ENCODE results near the gene OXCT2.
A peak's percentile ranks its signal among the peaks of the same experiment; 100 is the strongest.
"Not testable (repeated sequence)": the region's sequence is repeated elsewhere in the genome, so short reads cannot be mapped to it uniquely, and the experiment has no call there.

The OXCT2 gene

DNA sequence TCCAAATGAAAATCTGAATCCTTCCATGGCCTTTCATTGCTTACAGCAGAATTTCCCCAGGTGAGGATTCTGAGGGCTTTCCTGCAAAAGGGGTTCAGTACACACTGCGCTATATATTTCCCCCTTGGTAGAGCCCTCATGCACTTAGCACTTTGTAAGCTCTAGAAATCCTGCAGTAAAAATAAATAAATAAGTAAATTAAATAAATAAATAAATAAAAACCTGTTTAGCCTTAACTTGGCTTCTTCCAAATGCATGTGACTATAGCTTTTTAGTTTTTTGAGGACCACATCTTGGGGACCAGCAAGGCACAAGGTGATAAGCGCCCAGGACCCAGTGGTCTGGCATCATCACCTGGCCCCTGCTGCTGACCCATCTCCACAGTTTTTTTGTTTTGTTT lies 20.7 kb upstream of the OXCT2 start:
- no peak for DNase-seq (ENCODE audit: low spot score)
- TF ChIP-seq, protein P1, sequence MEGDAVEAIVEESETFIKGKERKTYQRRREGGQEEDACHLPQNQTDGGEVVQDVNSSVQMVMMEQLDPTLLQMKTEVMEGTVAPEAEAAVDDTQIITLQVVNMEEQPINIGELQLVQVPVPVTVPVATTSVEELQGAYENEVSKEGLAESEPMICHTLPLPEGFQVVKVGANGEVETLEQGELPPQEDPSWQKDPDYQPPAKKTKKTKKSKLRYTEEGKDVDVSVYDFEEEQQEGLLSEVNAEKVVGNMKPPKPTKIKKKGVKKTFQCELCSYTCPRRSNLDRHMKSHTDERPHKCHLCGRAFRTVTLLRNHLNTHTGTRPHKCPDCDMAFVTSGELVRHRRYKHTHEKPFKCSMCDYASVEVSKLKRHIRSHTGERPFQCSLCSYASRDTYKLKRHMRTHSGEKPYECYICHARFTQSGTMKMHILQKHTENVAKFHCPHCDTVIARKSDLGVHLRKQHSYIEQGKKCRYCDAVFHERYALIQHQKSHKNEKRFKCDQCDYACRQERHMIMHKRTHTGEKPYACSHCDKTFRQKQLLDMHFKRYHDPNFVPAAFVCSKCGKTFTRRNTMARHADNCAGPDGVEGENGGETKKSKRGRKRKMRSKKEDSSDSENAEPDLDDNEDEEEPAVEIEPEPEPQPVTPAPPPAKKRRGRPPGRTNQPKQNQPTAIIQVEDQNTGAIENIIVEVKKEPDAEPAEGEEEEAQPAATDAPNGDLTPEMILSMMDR (IDR thresholded peaks at IDR 0.05; ENCODE audit: extremely low read depth, missing control alignments): no peak

DNA sequence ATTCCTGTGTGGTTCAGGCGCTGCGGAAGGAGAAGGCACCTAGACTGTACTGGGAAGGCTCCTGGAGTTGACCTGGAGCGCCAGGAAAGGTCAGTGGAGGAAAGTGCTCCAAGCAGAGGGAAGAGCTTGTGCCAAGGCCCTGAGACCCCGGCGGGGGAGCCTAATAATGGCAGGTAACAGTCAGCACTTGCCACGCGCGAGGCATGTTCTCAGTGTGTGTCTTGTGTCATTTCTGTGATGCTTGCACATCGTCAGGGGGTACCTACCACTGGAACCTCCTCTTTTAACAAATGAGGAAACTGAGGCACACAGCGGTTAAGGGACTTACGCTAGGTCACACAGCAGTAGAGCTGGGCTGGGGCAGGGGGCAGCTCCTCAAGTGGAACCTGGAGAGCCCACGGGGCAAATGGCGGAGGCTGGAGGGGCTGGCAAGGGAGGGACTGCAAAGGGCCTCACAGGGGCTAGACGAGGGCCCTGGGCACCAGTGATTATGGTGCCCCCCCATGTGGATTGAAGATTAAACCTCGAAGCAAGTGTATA lies 18.5 kb upstream of the OXCT2 start:
- no peak for DNase-seq (ENCODE audit: low spot score)
- TF ChIP-seq, protein P1 (IDR thresholded peaks at IDR 0.05; ENCODE audit: extremely low read depth, missing control alignments): no peak

GRCh38 chr1:39788758-39789570 lies 17.8 kb upstream of the OXCT2 start, which contains the start of gene BMP8B:
TSS of gene BMP8B (minus strand) at chr1:39788865. CDS start at chr1:39788485, 380 bp downstream.
- TF ChIP-seq, protein P1 (IDR thresholded peaks at IDR 0.05; ENCODE audit: extremely low read depth, missing control alignments): no peak
- DNase-seq (ENCODE audit: low spot score): peak; percentile 92

DNA sequence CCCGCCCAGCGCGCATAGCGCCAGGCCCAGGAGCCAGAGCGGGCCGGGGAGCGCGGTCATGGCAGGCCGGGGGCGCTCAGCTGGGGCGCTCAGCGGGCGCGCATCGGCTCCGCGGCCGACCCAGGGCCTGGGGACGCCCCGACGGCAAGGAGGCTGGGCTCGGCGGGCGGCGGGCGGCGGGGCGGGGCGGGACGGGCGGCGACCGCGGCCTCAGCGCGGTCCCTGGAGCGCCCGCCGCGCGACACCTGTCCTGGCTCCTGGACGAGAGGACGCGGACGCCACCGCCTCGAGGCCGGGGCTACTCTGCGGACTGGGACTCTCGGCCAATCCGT lies 17.2 kb upstream of the OXCT2 start:
- DNase-seq (ENCODE audit: low spot score): no peak
- TF ChIP-seq, protein P1 (IDR thresholded peaks at IDR 0.05; ENCODE audit: extremely low read depth, missing control alignments): no peak

- DNase-seq (ENCODE audit: low spot score): not testable (repeated sequence)
Observed at GRCh38 chr1:39787964-39788363, 16.8 kb upstream of the OXCT2 start.

DNA sequence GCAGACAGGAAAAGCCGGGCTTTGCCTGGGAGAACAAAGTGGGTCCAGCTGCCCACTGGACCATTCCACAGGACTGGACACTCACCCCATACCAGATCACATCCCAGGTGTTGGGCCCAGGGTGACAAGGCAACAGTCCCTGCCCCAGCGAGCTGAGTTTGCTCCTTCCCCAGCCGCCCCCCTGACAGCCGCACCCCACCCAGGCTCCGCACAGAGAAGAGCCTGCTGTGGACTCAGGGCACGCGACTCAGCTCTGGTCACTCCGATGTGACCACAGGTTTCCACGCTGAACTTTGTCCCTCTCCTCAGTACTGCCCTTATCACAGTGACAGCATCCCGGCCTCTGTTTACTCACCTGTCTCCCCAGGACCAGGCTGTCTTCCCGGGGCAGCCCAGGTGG lies 16.3 kb upstream of the OXCT2 start:
- TF ChIP-seq, protein P1 (IDR thresholded peaks at IDR 0.05; ENCODE audit: extremely low read depth, missing control alignments): no peak
- DNase-seq (ENCODE audit: low spot score): no peak

DNA sequence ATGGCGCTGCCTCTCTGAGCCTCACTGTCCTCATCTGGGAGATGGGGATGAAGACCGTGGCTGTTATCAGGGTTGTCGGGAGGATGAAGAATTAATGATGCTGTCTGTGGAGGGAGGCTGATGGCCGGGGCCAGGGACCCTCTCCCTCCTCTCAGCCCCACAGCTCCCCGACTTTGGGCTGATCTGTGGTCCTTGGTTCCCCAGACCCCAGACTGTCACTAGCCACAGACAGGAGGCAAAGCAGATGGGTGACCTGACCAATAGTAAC lies 15.9 kb upstream of the OXCT2 start:
- DNase-seq (ENCODE audit: low spot score): not testable (repeated sequence)

GRCh38 chr1:39786303-39787107 lies 15.4 kb upstream of the OXCT2 start:
- not testable (repeated sequence) for DNase-seq (ENCODE audit: low spot score)

DNA sequence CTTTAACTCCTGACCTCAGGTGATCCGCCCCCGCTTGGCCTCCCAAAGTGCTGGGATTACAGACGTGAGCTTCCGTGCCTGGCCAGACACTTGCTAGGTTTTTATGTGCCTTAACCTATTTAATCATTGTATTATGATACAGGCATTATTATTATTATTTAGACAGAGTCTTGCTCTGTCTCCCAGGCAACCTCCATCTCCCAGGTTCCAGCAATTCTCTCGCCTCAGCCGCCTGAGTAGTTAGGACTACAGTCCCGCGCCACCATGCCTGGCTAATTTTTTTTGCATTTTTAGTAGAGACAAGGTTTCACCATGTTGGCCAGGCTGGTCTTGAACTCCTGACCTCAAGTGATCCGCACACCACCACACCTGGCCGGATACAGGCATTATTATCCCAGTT lies 11.5 kb upstream of the OXCT2 start:
- not testable (repeated sequence) for DNase-seq (ENCODE audit: low spot score)

All from GM20000 (cell line).